WTC11 (cell line): ENCODE results near the gene PRICKLE1. TPM values are rescaled to one million over a fixed set of nuclear protein-coding genes. Genes with fewer than 3 reads are reported as not detected.
A peak's percentile ranks its signal among the peaks of the same experiment; 100 is the strongest.

ENCODE experiments used
- ATAC-seq: fragments of 200-7000 bp; cut with Tn5 transposase; 2 replicates; pipeline ENCODE4 v1.10.0; 2021; ENCODE audit warnings: mild to moderate bottlenecking, moderate library complexity
- CTCF ChIA-PET: fragments of 300-600 bp; sonication (Branson Sonifier 250); formaldehyde crosslinking; loops from one replicate; lab custom pipeline; 2021; ENCODE audit warnings: antibody characterized with exemption; lab: Charles Lee
- POLR2A ChIA-PET: fragments of 350-600 bp; sonication (Branson Sonifier 250); formaldehyde crosslinking; loops from one replicate; lab custom pipeline; 2021; ENCODE audit warnings: antibody characterized with exemption; lab: Charles Lee
- DNase-seq: peaks from one replicate; pipeline ENCODE4 v3.0.0; 2021; ENCODE audit warnings: low spot score
- H3K27ac Mint-ChIP-seq: 2 replicates; pipeline ENCODE4 v1.8.0; 2021; ENCODE audit warnings: mixed read lengths
- H3K27me3 Mint-ChIP-seq: 2 replicates; pipeline ENCODE4 v1.8.0; 2021; ENCODE audit warnings: low read depth, mild to moderate bottlenecking, moderate library complexity, mixed read lengths
- H3K36me3 Mint-ChIP-seq: 2 replicates; pipeline ENCODE4 v1.8.0; 2021; ENCODE audit warnings: mixed read lengths
- H3K4me1 Mint-ChIP-seq: 2 replicates; pipeline ENCODE4 v1.8.0; 2022; ENCODE audit warnings: mixed read lengths
- H3K4me3 Mint-ChIP-seq: 2 replicates; pipeline ENCODE4 v1.8.0; 2021; ENCODE audit warnings: mild to moderate bottlenecking, moderate library complexity, mixed read lengths
- H3K9me3 Mint-ChIP-seq: 2 replicates; pipeline ENCODE4 v1.8.0; 2021; ENCODE audit warnings: mixed read lengths
- ATF1 ChIP-seq: sonication (generic); formaldehyde crosslinking; IDR thresholded peaks from 2 replicates; pipeline ENCODE4 v1.8.1; 2023; ENCODE audit warnings: mild to moderate bottlenecking, moderate library complexity, missing genetic modification reagents
- E2F1 ChIP-seq: sonication (generic); formaldehyde crosslinking; IDR thresholded peaks from 2 replicates; pipeline ENCODE4 v1.8.0; 2022; ENCODE audit warnings: mild to moderate bottlenecking, missing genetic modification reagents
- ELF4 ChIP-seq: sonication (generic); formaldehyde crosslinking; IDR thresholded peaks from 2 replicates; pipeline ENCODE4 v1.8.1; 2022; ENCODE audit warnings: low read depth, mild to moderate bottlenecking, moderate library complexity, missing genetic modification reagents
- ESRRA ChIP-seq: sonication (generic); formaldehyde crosslinking; IDR thresholded peaks from 2 replicates; pipeline ENCODE4 v1.8.1; 2022; ENCODE audit warnings: mild to moderate bottlenecking, missing genetic modification reagents, borderline replicate concordance
- FOXP4 ChIP-seq: sonication (generic); formaldehyde crosslinking; IDR thresholded peaks from 2 replicates; pipeline ENCODE4 v1.8.0; 2022; ENCODE audit warnings: mild to moderate bottlenecking, missing genetic modification reagents
- GABPB1 ChIP-seq: sonication (generic); formaldehyde crosslinking; IDR thresholded peaks from 2 replicates; pipeline ENCODE4 v1.8.1; 2023; ENCODE audit warnings: mild to moderate bottlenecking, missing genetic modification reagents
- MLX ChIP-seq: sonication (generic); formaldehyde crosslinking; IDR thresholded peaks from 2 replicates; pipeline ENCODE4 v1.8.1; 2023; ENCODE audit warnings: mild to moderate bottlenecking, missing genetic modification reagents, moderate library complexity
- RELA ChIP-seq: sonication (generic); formaldehyde crosslinking; IDR thresholded peaks from 2 replicates; pipeline ENCODE4 v1.8.1; 2022; ENCODE audit warnings: missing genetic modification reagents, mild to moderate bottlenecking, borderline replicate concordance
- TP53 ChIP-seq: sonication (generic); formaldehyde crosslinking; IDR thresholded peaks from 2 replicates; pipeline ENCODE4 v1.8.1; 2023; ENCODE audit warnings: mild to moderate bottlenecking, missing genetic modification reagents
- ZBTB43 ChIP-seq: sonication (generic); formaldehyde crosslinking; IDR thresholded peaks from 2 replicates; pipeline ENCODE4 v1.8.1; 2023; ENCODE audit warnings: mild to moderate bottlenecking, missing genetic modification reagents
- ZNF281 ChIP-seq: sonication (generic); formaldehyde crosslinking; IDR thresholded peaks from 2 replicates; pipeline ENCODE4 v1.8.0; 2023; ENCODE audit warnings: mild to moderate bottlenecking, missing genetic modification reagents
- ZNF671 ChIP-seq: fragments of 250-450 bp; sonication (Bioruptor Pico); IDR thresholded peaks from 2 replicates; pipeline ENCODE4 v1.8.0; 2021; ENCODE audit warnings: mild to moderate bottlenecking
- total RNA-seq: library from RNA; stranded (reverse); gene quantifications from 3 replicates; pipeline ENCODE4 v1.2.3, GENCODE V29; 2021
- TF ChIP-seq, protein P1 (sequence below): sonication (generic); formaldehyde crosslinking; conservative IDR thresholded peaks from 2 replicates; pipeline ENCODE4 v1.8.1; 2023; ENCODE audit warnings: mild to moderate bottlenecking, low read depth, missing genetic modification reagents, moderate library complexity
- TF ChIP-seq, protein P2 (sequence below): sonication (generic); formaldehyde crosslinking; IDR thresholded peaks from 2 replicates; pipeline ENCODE4 v1.8.1; 2022; ENCODE audit warnings: low read depth, missing genetic modification reagents, borderline replicate concordance
- TF ChIP-seq, protein P3 (sequence below): sonication (generic); formaldehyde crosslinking; conservative IDR thresholded peaks from 2 replicates; pipeline ENCODE4 v1.8.1; 2022; ENCODE audit warnings: mild to moderate bottlenecking, missing genetic modification reagents

Gene PRICKLE1
- total RNA-seq, 1 experiment from 2014 or later: 11.7 TPM

DNA sequence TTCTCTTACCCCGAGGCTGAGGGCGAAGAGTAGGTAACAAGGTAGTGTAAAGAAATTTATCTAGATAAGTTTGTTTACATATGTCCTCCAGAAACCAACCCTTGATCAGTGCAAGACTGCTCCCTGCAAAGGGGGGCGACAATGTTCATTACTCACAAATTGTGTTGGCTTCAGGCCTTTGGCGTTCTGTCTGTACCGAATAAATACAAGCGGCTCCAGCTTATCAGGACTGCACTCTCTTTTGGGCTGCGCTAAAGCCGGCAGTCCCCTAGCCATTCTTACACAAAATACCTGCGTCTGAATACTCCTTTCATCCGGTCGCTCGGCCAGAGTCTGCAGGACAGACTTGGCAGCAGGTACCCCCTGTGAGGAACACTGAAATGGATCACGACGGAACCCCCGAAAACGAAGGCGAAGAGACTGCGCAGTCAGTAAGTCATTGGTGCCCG, 147.2 kb downstream of the PRICKLE1 start (continued):
- TF ChIP-seq, protein P1, sequence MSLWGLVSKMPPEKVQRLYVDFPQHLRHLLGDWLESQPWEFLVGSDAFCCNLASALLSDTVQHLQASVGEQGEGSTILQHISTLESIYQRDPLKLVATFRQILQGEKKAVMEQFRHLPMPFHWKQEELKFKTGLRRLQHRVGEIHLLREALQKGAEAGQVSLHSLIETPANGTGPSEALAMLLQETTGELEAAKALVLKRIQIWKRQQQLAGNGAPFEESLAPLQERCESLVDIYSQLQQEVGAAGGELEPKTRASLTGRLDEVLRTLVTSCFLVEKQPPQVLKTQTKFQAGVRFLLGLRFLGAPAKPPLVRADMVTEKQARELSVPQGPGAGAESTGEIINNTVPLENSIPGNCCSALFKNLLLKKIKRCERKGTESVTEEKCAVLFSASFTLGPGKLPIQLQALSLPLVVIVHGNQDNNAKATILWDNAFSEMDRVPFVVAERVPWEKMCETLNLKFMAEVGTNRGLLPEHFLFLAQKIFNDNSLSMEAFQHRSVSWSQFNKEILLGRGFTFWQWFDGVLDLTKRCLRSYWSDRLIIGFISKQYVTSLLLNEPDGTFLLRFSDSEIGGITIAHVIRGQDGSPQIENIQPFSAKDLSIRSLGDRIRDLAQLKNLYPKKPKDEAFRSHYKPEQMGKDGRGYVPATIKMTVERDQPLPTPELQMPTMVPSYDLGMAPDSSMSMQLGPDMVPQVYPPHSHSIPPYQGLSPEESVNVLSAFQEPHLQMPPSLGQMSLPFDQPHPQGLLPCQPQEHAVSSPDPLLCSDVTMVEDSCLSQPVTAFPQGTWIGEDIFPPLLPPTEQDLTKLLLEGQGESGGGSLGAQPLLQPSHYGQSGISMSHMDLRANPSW (CRISPR knock-in tag): no peak

DNA sequence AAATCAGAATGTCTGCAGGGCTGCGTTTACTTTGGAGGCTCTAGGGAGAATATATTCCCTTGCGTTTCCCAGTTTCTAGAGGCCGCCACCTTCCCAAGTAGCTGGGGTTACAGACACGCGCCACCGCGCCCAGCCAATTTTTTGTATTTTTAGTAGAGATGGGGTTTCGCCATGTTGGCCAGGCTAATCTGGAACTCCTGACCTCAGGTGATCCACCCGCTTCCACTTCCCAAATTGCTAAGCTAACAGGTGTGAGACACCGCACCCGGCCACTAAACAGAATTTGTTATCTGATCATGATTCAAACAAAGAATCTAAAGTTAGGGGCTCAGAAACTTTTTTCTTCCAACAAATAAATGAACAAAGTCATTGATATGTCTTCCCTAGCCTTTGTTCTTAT, 148.9 kb downstream of the PRICKLE1 start:
- Mint-ChIP-seq H3K36me3 (peaks cover 30% of the 10 kb centered on the region), H3K27me3 (no peaks in the 10 kb centered on the region; the same call in 1 of the 2 replicates), H3K4me3 (no peak overlapping the region), H3K4me1 (peaks cover 50% of the 10 kb centered on the region), H3K27ac (peak overlapping the region; percentile 40; the same call in 1 of the 2 replicates), H3K9me3 (peaks cover 12% of the 10 kb centered on the region)
- ChIA-PET CTCF (no interaction called here), POLR2A (no interaction called here)
- TF ChIP-seq FOXP4: no peak
- no peak for TF ChIP-seq ZNF281
- TF ChIP-seq RELA (CRISPR knock-in tag): no peak
- ATAC-seq (no peak), DNase-seq (no peak)

GRCh38 chr12:42432517-42433140, 156.9 kb downstream of the PRICKLE1 start:
- CTCF ChIA-PET: no interaction called here
- Mint-ChIP-seq H3K4me1 (peaks cover 3% of the 10 kb centered on the region), H3K4me3 (no peak overlapping the region), H3K27ac (no peak overlapping the region), H3K36me3 (peaks cover 5% of the 10 kb centered on the region; the same call in 1 of the 2 replicates), H3K27me3 (no peaks in the 10 kb centered on the region), H3K9me3 (no peaks in the 10 kb centered on the region)
- no peak for TF ChIP-seq GABPB1 (CRISPR knock-in tag)
- DNase-seq (no peak), ATAC-seq (no peak)
- POLR2A ChIA-PET: no interaction called here

DNA sequence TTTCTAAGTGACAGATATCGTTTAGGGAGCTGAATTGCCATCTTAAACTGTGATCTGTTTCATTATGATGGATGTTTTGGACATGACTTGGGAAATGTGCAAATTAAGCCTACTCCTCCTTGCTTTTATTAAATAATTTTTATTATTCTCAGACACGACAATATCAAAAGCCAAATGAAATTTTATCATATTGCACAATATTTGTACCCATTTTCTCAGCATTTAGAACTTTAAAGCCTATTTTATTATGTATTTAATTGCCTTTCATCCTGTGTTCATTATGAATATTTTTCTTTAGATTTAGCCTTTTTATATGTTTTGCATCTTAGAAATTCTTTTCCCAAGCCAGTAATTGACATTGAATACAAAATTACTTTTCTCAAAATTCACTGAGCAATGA, 160.7 kb downstream of the PRICKLE1 start:
- Mint-ChIP-seq H3K9me3 (no peaks in the 10 kb centered on the region), H3K36me3 (peaks cover 6% of the 10 kb centered on the region; the same call in 1 of the 2 replicates), H3K27ac (no peak overlapping the region), H3K4me3 (no peak overlapping the region), H3K27me3 (no peaks in the 10 kb centered on the region), H3K4me1 (peaks cover 23% of the 10 kb centered on the region)
- CTCF ChIA-PET: interaction anchor here (0.7 to 1.0 kb wide), 2 partner anchors 133 to 244 kb away, joined by 3 read pairs; no protein-coding TSS in a partner anchor
- no peak for ATAC-seq
- POLR2A ChIA-PET: interaction anchor here (0.7 kb wide), 1 partner anchor 55 kb away, joined by 9 read pairs; no protein-coding TSS in a partner anchor
- no peak for DNase-seq
- no peak for TF ChIP-seq TP53 (CRISPR knock-in tag)
- no peak for TF ChIP-seq MLX (CRISPR knock-in tag)
- TF ChIP-seq ESRRA (CRISPR knock-in tag): no peak
- TF ChIP-seq ATF1 (CRISPR knock-in tag): no peak
- no peak for TF ChIP-seq ELF4 (CRISPR knock-in tag)
- no peak for TF ChIP-seq ZBTB43
- TF ChIP-seq, protein P2, sequence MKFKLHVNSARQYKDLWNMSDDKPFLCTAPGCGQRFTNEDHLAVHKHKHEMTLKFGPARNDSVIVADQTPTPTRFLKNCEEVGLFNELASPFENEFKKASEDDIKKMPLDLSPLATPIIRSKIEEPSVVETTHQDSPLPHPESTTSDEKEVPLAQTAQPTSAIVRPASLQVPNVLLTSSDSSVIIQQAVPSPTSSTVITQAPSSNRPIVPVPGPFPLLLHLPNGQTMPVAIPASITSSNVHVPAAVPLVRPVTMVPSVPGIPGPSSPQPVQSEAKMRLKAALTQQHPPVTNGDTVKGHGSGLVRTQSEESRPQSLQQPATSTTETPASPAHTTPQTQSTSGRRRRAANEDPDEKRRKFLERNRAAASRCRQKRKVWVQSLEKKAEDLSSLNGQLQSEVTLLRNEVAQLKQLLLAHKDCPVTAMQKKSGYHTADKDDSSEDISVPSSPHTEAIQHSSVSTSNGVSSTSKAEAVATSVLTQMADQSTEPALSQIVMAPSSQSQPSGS (CRISPR knock-in tag): no peak
- no peak for TF ChIP-seq ZNF671 (CRISPR knock-in tag)
- no peak for TF ChIP-seq E2F1 (CRISPR knock-in tag)
- TF ChIP-seq, protein P3, sequence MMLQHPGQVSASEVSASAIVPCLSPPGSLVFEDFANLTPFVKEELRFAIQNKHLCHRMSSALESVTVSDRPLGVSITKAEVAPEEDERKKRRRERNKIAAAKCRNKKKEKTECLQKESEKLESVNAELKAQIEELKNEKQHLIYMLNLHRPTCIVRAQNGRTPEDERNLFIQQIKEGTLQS: no peak
